HK-2 (cell line): ENCODE measurements around the gene LPIN2.
A peak's percentile ranks its signal among the peaks of the same experiment; 100 is the strongest.
"Not testable (repeated sequence)": the region's sequence is repeated elsewhere in the genome, so short reads cannot be mapped to it uniquely, and the experiment has no call there.

Source experiments
- DNase-seq: peaks from one replicate; pipeline ENCODE4 v3.0.0-alpha.2; 2018; ENCODE audit not compliant: unreplicated experiment

Gene LPIN2

GRCh38 chr18:3042379-3042778 lies 29.4 kb upstream of the LPIN2 start:
- no peak for DNase-seq

GRCh38 chr18:3041843-3042242 lies 28.9 kb upstream of the LPIN2 start:
- DNase-seq, result no peak

- DNase-seq, result no peak
Observed at GRCh38 chr18:3040881-3041280, 27.9 kb upstream of the LPIN2 start.

- DNase-seq, result no peak
Observed at GRCh38 chr18:3040173-3040572, 27.2 kb upstream of the LPIN2 start.

- no peak for DNase-seq
Observed at GRCh38 chr18:3037423-3037915, 24.5 kb upstream of the LPIN2 start.

- no peak for DNase-seq
Observed at GRCh38 chr18:3036108-3036507, 23.2 kb upstream of the LPIN2 start.

- DNase-seq, result no peak
Observed at GRCh38 chr18:3035635-3036034, 22.7 kb upstream of the LPIN2 start.

GRCh38 chr18:3032721-3033120 lies 19.8 kb upstream of the LPIN2 start:
- no peak for DNase-seq

- no peak for DNase-seq
Observed at GRCh38 chr18:3029215-3029952, 16.4 kb upstream of the LPIN2 start.

- not testable (repeated sequence) for DNase-seq
Observed at GRCh38 chr18:3028115-3028514, 15.2 kb upstream of the LPIN2 start.

- DNase-seq, result no peak
Observed at GRCh38 chr18:3027370-3027891, 14.5 kb upstream of the LPIN2 start.

- DNase-seq, result no peak
Observed at GRCh38 chr18:3025544-3025943, 12.6 kb upstream of the LPIN2 start.

- DNase-seq, result not testable (repeated sequence)
Observed at GRCh38 chr18:3023603-3024002, 10.7 kb upstream of the LPIN2 start.

GRCh38 chr18:3016585-3017297 lies 3.8 kb upstream of the LPIN2 start:
- no peak for DNase-seq

- DNase-seq, result no peak
Observed at GRCh38 chr18:3015851-3016250, 2.9 kb upstream of the LPIN2 start.

GRCh38 chr18:3015204-3015592 lies 2.3 kb upstream of the LPIN2 start:
- DNase-seq, result peak; percentile 28

- DNase-seq, result no peak
Observed at GRCh38 chr18:3014503-3015203, 1.7 kb upstream of the LPIN2 start.

- peak; percentile 6 for DNase-seq
Observed at GRCh38 chr18:3012136-3013023, 564 bp downstream of the LPIN2 start.

- DNase-seq, result no peak
Observed at GRCh38 chr18:3010086-3010485, 2.9 kb downstream of the LPIN2 start.

- no peak for DNase-seq
Observed at GRCh38 chr18:3008541-3008940, 4.4 kb downstream of the LPIN2 start.

- no peak for DNase-seq
Observed at GRCh38 chr18:3007491-3007890, 5.5 kb downstream of the LPIN2 start.
